ENCODE results near the gene MOB3B.
A peak's percentile ranks its signal among the peaks of the same experiment; 100 is the strongest.

MOB3B gene

DNA sequence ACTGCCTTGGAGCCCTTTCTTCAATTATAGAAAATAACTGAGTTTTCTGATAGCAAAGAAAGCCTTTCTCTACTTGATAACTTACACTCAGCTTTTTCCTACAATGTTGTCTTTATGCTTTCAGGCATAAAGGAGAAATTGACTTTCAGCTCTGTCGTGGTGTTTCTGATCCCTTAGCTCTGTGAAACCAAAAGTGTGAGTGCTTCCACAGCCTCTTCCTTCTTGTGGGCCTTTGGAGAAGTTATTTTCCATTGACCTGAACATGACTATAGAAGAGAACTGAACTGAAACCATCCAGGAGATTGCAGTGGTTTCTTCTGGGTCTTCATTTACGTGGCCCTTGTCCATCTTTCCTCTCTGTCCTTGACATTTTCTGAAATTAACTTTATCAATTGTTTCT, 173.2 kb downstream of the MOB3B start:
- no peak for FAIRE-seq

DNA sequence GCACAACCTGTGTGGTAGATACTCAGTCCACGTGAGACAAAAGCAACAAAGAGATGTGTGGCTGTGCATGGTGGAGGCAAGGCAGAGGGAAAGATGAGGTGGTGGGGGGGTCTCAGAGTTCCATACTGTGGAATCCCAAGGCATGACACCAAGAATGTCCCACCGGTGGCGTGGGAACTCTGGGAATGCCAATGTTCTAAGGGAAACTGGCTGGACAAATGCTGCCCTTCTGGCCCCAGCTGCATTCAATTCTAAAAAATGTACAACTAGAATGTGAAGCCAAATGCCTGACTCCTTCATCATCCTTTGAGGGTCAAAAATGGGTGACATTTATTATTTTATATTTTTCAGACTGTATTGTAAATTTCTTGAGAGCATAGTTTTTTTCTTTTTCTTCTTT, 174.4 kb downstream of the MOB3B start:
- no peak for FAIRE-seq

DNA sequence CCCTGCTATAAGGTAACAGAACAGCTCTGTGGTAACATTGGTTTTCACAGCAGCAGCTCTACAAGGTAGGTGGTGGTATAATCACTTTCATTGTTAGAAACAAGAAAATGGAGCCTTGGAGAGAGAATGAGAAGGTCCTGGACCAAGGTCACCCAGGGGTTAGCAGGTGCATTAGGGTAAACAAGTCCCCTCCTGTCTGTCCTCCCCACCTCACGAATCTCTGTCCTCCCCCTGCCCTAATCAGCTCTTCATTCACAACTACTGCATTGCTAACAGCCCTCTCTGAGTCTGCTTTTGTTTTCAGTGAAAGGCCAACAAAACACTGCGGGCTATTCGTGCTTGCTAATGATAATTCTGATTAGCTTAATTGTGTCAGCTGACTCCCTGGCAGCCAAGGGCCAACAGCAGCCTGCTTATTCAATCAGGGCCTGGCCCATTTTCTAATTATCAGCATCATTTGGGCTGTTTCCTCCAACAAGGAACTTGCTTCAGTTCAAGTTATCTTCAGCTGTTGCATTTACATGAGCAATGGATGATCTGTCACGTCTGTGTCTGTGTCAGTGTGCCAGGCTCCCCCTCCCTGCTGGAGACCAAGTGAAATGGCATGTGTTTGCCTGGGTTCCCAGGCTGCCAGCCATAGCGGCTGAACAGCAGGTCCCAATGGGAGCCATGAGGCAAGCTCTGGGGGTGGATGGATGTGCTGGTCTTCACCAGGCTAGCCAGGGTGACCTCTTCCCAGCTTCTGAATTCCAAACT, 176.0 kb downstream of the MOB3B start:
- FAIRE-seq = no peak

DNA sequence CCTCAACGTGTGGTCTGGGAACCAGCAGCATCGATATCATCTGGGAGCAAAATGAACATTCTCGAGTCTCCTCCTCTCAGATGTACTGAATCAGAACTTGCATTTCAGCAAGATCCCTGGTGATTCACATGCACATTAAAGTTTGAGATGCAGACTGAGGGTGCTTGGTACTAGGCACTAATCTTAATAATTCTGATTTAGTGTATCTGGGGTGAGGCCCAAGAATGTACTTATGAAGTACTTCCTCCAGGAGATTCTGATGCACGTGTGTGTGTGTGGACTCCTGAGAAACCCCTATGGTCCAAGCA, 176.5 kb downstream of the MOB3B start:
- FAIRE-seq = no peak

DNA sequence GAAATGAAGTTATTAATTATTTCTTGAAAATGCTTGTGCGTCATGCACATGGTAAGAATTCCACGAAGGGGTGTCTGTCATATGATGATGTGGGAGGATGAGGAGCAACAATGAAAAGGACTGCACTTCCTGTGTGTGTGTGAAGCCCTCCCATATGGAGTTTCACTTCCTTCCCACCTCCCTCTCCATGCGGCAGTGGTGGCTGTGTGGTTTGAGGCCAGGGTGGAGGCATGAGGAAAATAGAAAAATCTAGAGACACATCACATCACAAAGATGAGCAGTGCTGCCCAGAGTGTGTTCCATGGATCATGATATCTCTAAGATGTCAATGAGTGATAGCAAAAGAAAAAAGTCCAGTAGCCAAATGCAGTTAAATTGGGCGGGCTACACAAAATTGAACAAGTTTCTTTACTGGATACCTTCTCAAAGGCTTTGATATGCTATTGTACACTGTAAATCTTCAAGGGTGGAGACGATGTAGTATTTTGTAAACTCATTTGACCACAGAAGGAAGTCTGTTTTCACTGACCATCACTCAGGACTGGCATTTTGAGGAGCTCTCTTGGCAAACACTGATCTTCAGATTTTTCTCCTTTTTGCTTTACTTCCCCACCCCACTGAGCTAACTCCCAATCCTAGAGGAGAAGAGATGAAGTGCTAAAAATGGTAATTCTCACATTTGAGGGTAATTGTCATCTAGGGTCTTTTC, 177.0 kb downstream of the MOB3B start:
- FAIRE-seq = no peak

DNA sequence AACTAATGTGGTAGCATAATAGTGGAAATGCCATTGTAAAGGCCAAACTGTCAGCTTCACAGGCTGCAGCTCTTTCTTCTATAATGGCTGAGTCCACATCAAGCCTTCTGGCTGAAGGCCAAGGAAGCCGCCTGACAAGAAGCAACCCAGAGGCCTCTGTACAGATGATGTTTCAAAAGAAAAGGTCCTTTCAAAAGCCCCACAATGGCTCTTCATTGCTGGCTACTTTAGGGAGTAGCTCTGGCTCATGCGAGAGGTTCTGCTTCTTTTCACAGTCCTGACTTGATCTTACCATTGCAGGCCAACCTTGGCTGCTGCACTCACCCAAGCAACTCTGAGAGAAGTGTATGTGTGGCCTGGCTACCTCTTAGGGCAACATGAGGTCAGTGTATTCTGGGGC, 178.2 kb downstream of the MOB3B start:
- no peak for FAIRE-seq

DNA sequence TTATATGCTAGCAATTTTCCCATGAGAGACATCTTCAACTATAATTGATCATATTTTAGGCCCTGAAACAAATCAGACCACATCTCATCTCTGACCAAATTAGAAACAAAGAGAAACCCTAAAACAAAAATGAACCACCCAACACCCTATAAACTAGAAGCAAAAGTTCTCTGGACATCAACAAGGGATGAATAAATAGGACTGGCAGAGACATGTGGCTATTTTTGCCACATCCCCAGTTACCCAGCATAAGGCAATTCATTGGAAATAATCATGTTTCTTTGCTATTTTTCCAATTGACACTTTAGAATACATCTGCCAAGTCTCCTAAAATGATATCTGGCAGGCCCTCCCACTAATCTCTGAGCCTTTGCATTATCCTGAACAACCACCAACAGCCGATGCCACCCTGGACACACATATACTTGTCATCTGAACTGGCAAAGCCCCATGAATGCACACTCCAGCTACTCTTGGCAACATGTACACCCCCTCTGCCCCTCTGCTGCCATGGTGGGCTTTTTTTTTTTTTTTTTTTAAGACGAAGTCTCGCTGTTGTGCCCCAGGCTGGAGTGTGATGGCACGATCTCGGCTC, 179.1 kb downstream of the MOB3B start:
- no peak for FAIRE-seq

DNA sequence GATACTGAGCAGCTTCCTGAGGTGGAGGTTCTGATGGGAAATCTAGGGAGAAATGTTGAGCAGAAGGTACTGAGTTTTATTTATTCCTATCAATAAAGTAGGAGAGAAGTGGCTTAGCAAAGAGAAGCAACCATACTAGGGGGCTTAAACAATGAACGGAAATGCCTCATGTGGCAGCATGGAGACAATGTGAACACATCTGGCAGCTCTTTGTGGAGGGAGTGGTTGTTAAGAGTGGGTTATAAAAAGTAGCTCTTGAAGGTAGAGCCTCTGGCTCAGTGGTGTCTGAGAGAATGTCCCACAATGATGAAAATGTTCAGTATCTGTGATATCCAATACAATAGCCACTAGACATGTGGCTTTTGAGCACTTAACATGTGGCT, 179.9 kb downstream of the MOB3B start:
- FAIRE-seq = no peak

DNA sequence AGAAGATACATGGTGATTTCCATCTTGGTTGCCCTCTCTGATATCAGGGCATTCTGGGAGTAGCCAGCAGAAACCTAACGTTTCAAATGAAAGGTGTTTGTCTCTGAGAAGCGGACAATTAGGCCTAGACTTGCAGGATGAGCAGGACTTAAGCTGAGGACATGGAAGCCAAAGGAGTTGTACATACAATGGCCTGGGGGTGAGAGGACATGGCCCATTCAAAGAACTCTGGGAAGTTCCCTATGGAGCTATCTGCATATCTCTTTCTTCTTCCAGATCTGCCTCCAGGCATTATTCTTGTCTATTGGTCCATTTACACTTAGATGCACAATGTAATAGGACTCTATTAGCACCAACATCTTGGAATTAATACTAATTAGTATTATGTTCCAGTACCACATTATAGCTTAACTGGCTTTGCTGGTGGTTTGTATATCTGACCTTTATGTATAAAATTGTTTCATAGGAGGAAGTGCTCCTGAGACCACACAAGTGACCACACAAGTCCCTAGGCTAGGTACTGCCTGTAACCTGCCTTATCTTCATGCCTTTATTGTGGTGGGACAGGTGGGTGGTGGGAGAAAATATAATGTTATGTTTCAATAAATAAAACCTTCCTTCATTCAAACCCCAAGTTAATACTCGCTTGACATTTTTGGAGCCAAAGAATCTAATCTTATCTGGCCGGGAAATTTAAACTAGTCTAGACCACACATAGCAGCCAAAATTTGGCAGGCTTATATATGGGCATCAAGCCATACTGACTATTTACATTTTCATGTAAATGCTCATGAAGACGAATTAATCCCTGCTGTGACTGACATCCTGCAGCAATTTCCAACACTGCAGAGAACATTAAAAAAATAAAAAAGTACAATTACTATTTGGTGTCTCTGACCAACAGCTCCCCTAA, 180.6 kb downstream of the MOB3B start:
- FAIRE-seq = no peak

DNA sequence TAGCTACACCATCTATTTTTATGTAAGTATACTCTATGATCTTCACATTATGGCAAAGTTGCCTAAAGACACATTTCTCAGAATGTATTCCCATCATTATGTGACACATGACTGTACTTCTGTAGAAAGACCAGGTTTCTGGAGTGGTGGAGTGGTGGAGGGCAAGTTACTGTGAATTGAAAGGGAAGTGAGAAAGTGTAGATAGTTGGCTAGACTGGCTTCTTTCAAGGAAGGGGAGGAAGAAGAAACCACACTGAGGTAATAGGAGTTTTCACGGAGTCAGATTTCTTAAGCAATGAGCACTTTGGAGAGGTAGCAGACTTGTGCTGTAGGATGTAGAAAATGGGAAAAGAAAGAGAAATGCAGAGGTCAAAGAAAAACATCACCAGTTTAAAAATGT, 181.7 kb downstream of the MOB3B start:
- no peak for FAIRE-seq

DNA sequence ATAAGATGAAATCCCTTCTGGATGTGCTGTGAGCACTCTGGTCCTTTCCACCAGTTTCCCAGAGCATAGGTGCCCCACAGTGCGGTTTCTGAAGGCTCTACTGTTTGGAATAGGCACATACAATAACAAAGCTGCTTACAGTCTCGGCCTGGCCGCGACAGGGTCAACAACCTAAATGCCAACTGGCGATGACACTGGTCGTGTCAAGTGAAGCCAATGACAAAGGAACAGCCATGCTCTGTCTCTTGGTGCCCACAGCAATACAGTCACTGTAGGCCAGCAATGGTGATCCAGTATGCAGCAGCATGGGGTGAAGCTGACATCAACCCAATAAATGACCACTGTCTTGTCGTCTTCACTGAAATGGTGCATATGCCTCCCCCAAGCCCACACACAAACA, 184.8 kb downstream of the MOB3B start:
- no peak for FAIRE-seq

DNA sequence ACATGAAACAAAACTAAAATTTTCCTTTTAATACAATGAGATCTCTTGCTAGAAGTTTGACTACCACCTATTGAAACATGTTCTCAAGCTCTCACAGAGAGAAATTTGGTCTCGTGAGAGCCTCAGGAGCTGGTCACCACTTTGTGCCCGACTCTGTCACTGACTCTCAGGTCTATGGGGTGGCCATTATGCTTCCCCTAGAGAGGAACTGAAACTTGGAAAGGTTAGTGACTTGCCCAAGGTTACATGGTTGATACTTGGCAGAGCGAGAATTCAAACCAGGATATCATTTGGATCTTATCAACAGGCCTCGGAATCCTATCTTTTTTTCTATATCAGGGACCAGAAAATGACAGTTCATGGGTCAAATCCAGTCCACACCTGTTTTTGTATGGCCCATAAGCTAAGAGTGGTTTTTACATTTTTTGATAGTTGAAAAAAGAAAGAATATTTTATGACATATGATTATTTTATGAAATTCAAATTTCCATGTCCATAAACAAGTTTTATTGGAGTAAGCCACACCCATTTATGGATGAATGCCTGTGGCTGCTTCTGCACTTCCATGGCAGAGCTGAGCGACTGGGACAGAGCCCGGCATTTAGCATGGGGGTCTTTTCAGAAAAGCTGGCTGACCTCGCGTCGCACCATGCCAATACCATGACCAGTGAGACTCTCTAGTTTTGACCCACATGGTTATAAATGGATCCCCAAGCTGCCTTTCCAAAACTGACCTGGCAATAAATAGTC, 187.9 kb downstream of the MOB3B start:
- no peak for FAIRE-seq

DNA sequence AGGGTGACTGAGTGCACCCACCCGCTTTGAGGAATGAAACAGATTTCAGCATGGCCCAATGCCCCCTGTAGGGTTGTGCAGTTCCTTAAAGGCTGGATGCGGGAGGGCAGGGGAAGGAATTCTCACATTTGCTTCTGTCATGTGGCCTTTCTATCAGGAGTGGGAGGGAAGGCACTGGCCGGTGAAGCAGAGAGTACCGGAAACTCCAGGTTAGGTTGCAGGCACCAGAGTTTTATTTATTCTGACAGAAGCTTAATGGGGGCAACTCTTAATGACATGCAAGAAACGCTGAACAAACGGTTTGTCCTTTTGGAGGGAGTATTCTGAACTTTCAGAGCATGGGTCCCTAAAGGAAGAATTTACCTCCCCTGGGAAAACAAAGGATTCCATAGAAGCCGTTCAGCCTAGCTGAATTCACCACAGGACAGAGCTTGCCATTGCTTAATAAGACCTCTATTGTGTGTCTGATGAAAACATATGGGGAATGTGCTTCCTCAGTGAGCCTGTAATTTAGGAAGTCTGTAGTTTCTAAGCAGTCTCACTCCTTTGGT, 188.6 kb downstream of the MOB3B start:
- FAIRE-seq = peak; percentile 64

DNA sequence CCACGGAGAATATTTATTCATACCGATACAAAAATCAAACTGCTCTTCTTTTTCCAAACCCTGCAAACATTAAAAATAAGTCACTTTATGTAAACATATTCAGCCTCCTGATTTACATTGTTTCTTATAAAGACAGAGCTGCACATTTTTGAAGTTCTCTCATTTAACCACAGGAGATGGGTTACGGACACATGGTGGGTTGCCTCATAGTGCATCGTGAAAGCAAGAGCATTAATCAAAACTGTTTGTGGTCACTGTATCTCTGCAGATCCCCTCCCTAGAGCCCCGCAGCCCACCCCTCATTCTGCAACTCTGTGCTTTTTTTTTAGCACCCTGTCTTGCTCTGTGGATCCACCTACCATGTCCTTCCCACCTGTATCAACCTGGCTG, 189.3 kb downstream of the MOB3B start:
- FAIRE-seq = no peak

DNA sequence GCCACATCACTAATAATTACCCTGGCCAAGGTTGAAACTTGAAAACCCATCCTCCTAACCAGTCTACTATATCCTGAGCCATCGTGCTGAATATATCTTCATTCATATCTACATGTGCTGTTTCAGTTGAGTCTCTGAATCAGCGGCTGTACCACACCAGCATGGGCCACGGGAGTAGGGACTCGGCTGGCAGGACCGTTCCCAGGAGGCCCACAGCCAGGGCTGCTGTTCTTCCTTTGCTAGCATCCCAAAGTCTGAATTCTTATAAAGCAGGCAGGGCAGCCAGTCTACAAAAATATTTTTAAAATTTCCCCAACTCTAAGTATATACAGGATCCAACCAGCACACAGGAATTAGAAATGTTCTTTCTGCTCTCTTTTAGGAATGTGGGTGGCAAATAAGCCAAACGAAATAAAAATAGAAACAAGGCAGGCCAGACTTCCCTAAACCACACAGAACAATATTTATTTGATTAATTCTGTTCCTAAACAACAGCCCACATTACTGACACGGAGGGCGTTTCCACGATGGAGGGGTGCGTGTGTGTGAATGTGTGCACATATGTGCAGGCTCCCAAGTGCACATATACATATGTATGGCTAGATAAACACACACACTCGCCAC, 189.8 kb downstream of the MOB3B start:
- peak; percentile 50 for FAIRE-seq

DNA sequence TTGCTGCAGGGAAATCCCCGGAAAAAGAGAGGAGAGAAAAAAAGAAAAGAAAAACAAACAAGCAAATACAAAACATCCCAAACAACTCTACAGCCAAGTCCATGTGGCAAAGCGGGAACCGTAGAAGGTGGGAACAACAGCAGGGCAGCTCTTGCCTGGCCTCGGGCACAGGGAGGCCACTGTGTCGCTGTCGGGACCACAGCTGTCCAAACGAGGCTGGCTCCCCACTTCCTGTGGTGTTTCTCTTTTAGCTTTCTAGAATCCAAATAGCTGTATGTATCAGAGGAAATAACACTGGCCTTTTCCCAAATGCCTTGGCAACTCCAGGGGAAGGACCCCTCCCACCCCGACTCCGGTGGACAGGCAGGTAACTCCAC, 191.1 kb downstream of the MOB3B start:
- no peak for FAIRE-seq

DNA sequence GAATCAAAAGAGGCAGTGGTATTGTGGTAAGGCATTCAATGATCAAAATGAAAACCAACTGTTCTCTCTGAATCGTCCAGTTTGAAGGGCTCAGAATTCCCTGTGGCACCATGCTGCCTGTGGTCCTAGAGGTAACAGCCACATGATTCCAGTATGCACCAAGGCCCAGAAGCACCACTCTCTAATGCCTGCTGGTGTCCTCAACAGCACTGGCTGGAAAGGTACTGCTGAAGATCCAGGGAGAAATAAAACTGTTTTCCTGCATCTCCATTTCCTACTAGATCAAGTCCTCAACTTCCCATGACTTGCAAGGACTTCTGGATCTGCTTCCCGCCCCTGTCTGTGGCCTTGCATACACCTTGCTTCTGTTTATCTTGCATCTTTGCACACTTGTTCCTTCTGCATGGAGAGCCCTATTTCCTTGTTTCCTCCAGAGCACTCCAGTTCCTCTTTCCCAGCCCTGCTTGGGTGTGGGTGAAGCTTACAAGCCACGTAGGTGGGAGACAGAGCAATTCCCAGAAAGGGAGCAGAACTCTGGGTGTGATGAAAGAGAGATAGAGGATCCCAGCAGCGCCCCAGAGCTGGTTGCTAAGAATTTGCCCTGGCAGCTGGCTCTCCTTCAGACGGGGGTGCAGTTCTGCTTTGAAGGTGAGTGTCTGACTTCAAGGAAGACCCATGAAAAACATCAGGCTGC, 191.6 kb downstream of the MOB3B start:
- FAIRE-seq = no peak

DNA sequence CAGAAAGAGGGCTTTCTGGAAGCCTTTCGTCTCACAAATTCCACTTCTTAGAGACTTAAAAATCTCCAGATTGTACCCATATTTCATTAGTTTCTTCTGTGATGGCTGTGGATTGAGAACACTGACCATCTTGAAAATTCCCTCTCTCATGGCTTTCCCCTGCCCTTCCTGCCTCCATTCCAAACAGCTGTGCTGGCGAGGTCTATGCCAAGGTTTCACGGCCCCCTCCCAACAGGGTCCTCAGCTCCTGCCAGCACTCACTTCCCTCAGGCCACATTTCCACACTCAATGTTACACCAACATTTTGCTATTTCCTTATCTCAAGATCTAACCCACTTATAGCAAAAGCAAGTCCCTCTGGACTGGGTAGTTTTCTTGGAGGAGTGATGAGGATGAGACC, 192.4 kb downstream of the MOB3B start:
- no peak for FAIRE-seq

DNA sequence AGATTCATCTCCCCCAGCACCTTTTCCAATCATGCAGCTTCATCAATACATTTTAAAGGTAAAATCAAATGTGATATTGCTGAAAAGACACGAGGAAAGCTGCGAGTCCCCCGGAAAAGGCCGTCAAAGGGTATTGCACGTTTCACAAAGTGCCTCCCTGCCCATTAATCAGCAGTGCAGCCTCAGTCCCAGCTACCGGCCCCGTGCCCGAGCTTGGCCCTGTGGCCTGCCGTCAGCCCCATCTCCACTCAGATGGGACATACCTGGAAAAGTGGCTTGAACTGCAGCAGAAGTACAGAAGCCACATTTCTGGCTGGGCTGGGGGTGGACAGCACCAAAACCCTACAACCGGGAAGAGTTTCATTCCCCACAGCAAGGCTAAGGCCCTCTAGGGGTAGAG, 192.8 kb downstream of the MOB3B start:
- no peak for FAIRE-seq

DNA sequence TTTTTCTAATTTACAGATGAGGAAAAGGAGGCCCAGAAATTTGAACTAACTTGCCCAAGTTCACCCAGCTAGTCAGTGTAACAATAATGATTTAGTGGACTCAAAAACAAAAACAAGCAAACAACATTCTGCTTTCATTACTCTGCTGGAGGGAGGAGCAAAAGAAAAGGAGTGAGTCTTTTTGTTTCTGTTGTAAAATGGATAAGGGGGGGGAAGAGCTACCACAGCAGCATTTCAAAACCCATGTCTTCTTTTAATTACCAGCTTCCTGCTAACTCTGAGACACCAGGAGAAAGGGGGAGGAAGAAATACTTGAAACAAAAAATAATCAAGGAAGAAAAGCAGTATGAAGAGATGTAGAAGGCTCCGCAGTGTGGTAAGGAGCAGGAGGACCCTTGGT, 193.5 kb downstream of the MOB3B start:
- peak; percentile 84 for FAIRE-seq

DNA sequence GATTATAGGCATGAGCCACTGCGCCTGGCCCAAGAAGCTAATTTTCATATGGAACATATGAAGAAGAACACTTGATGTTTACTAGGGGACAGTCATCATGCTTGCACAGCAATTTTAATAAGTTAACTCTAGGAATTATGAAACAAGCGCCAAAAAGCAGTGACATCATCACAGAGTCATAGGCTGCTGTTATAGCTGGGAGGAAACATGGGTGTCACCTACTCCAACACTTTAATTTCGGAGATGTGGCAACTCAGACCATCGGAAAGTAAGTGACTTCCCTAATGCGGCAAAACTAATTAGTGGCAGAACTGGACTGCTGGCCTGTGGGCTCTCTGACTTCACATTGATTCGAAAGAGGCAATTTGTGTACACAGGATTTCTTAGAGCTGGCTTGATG, 194.5 kb downstream of the MOB3B start:
- no peak for FAIRE-seq

Data from endometrium (tissue), 2 donors.